Ectodermal cell (in vitro differentiated cells): Measurements from ENCODE around the gene UGT1A1.

Experiments
- H3K27ac ChIP-seq: 2 replicates; pipeline ENCODE4 v1.7.0; 2013; ENCODE audit warnings: mild to moderate bottlenecking, low read depth, low read length; ENCODE audit not compliant: insufficient read depth, poor library complexity, severe bottlenecking
- H3K27me3 ChIP-seq: 2 replicates; pipeline ENCODE4 v1.7.0; 2013; ENCODE audit warnings: mild to moderate bottlenecking, low read length; ENCODE audit not compliant: insufficient read depth, control insufficient read depth, poor library complexity, severe bottlenecking
- H3K36me3 ChIP-seq: one replicate; pipeline ENCODE4 v1.7.0; 2013; ENCODE audit warnings: low read length; ENCODE audit not compliant: control insufficient read depth, insufficient read depth
- H3K4me1 ChIP-seq: one replicate; pipeline ENCODE4 v1.7.0; 2013; ENCODE audit warnings: low read length; ENCODE audit not compliant: control insufficient read depth, insufficient read depth
- H3K4me3 ChIP-seq: 2 replicates; pipeline ENCODE4 v1.7.0; 2013; ENCODE audit warnings: low read depth, low read length, control low read depth; ENCODE audit not compliant: insufficient read depth
- H3K9me3 ChIP-seq: 2 replicates; pipeline ENCODE4 v1.7.0; 2013; ENCODE audit warnings: mild to moderate bottlenecking, low read length, moderate library complexity; ENCODE audit not compliant: control insufficient read depth
- WGBS, 2 experiments: methylation state at CpG; one replicate each; pipeline ENCODE4 v1.1.7; 2013; ENCODE audit warnings: missing lambda C conversion rate in 2 of 2; 5-methylcytosine and 5-hydroxymethylcytosine counted together

The UGT1A1 gene

GRCh38 chr2:233803994-233804393, 43.9 kb downstream of the UGT1A1 start:
- H3K4me1 ChIP-seq, result no peaks in the 10 kb centered on the region
- no peak overlapping the region for H3K4me3 ChIP-seq
- no peak overlapping the region for H3K27ac ChIP-seq
- no peaks in the 10 kb centered on the region for H3K27me3 ChIP-seq
- H3K36me3 ChIP-seq, result no peaks in the 10 kb centered on the region
- no peaks in the 10 kb centered on the region for H3K9me3 ChIP-seq
- WGBS, 2 experiments, result 76 to 79% methylated on average over 8 of the region's 8 CpGs

GRCh38 chr2:233807215-233807865, 47.3 kb downstream of the UGT1A1 start:
- Histone ChIP-seq H3K36me3 (no peaks in the 10 kb centered on the region), H3K27me3 (no peaks in the 10 kb centered on the region), H3K27ac (no peak overlapping the region), H3K9me3 (no peaks in the 10 kb centered on the region), H3K4me3 (no peak overlapping the region), H3K4me1 (no peaks in the 10 kb centered on the region)
- 92% methylated on average over 12 of the region's 12 CpGs for WGBS, 2 experiments

DNA sequence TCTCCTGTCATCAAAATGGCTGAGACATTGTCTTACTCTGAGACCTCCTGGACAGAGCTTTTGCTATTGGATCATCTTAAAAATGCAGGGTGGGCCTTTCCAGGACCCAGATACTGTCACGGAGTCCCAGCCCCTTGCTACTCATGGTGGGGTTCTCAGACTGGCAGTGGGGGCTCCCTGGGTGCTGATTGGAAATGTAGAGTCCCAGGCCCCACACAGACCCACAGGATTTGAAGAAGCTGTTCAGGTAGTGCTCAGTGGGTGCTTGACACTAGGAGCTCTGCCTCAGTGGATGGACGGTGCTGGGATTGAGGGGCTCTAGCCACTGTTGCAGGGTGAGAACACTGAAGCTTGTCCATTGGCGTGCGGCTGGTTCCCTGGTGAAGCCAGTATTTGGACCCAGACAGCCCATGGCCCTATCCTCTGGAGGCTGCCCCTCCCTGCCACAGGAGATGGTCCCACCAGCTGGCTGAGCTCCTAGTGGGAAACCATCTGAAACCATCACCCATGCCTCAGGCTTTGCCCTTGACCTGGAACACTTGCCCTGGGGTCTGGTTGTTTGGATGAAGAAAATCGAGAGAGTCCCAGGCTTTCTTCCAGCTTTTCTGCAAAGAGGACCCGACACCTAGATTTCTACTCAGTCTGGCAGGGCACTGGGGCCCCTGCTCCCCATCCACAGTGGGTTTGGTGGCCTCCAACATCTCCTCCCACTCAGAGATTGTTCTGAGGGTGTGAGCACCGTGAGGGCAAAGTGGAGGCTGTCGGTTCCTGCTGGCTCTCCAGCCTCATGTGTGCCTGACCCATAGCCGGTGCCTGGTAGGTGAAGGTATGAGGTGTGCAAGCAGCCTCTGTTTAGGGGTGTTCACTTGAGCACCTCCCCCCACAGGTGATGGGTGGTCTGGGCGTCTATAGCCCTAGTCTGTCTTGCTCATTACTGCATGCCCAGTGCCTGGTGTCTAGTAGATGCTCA, 48.2 kb downstream of the UGT1A1 start:
- Histone ChIP-seq H3K36me3 (no peaks in the 10 kb centered on the region), H3K27ac (no peak overlapping the region), H3K27me3 (no peaks in the 10 kb centered on the region), H3K4me1 (no peaks in the 10 kb centered on the region), H3K4me3 (no peak overlapping the region), H3K9me3 (no peaks in the 10 kb centered on the region)
- 84 to 90% methylated on average over 10 of the region's 10 CpGs for WGBS, 2 experiments

- WGBS, 2 experiments, result 91 to 94% methylated on average over 6 of the region's 6 CpGs
- no peak overlapping the region for H3K4me3 ChIP-seq
- no peaks in the 10 kb centered on the region for H3K4me1 ChIP-seq
- no peaks in the 10 kb centered on the region for H3K9me3 ChIP-seq
- H3K27ac ChIP-seq, result no peak overlapping the region
- H3K36me3 ChIP-seq, result no peaks in the 10 kb centered on the region
- H3K27me3 ChIP-seq, result no peaks in the 10 kb centered on the region
Observed at GRCh38 chr2:233810385-233810784, 50.3 kb downstream of the UGT1A1 start.

- Histone ChIP-seq H3K4me1 (no peaks in the 10 kb centered on the region), H3K36me3 (no peaks in the 10 kb centered on the region), H3K27me3 (no peaks in the 10 kb centered on the region), H3K9me3 (no peaks in the 10 kb centered on the region), H3K4me3 (no peak overlapping the region), H3K27ac (no peak overlapping the region)
- 81 to 82% methylated on average over 4 of the region's 4 CpGs for WGBS, 2 experiments
Observed at GRCh38 chr2:233811087-233811486, 51.0 kb downstream of the UGT1A1 start.

- WGBS, 2 experiments, result 93 to 94% methylated on average over 8 of the region's 8 CpGs
- Histone ChIP-seq H3K9me3 (no peaks in the 10 kb centered on the region), H3K36me3 (no peaks in the 10 kb centered on the region), H3K27me3 (no peaks in the 10 kb centered on the region), H3K4me3 (no peak overlapping the region), H3K27ac (no peak overlapping the region), H3K4me1 (no peaks in the 10 kb centered on the region)
Observed at GRCh38 chr2:233811732-233812131, 51.7 kb downstream of the UGT1A1 start.

- H3K27me3 ChIP-seq, result no peaks in the 10 kb centered on the region
- no peaks in the 10 kb centered on the region for H3K36me3 ChIP-seq
- no peak overlapping the region for H3K4me3 ChIP-seq
- no peaks in the 10 kb centered on the region for H3K9me3 ChIP-seq
- H3K27ac ChIP-seq, result no peak overlapping the region
- WGBS, 2 experiments, result 91% methylated on average over 3 of the region's 3 CpGs
- no peaks in the 10 kb centered on the region for H3K4me1 ChIP-seq
Observed at GRCh38 chr2:233813236-233814055, 53.4 kb downstream of the UGT1A1 start.

DNA sequence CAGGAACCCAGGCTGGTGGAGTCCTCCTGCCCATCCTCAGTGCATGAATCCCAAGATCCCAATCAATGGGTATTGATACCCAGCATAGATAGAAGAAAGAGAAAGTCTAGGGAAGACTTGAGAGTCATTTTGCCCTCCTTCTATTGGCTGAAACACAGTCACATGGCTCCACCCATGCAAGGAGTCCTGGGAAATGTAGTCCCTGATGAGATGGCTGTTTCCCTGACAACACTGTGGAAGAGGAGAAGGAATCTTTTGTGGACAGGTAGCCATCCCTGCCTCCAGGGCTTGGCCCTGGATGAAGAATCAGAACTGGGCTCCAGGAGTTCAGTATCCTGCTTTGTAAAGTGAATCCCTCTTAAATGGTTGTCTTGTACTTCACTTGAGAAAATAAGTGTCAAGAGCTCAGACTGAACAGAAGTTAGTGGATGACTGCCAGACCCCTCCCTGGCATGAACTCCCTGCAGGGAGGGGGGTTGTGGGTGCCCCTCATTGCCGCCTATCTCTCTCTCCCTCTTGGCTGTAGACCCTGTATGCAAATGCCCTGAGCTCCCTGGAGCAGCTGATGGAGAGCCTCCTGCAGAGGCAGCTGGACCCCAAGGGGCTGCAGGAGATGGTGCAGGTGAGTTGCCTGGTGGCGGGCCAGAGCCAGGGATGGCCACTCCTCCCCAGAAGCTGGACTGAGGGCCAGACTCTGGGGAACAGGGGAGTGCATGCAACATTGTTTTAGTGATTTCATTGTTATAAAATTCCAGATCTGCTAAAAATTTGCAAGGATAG, 54.2 kb downstream of the UGT1A1 start:
- no peaks in the 10 kb centered on the region for H3K4me1 ChIP-seq
- 86 to 98% methylated on average over 2 of the region's 2 CpGs for WGBS, 2 experiments
- H3K27ac ChIP-seq, result no peak overlapping the region
- H3K36me3 ChIP-seq, result no peaks in the 10 kb centered on the region
- H3K27me3 ChIP-seq, result no peaks in the 10 kb centered on the region
- H3K9me3 ChIP-seq, result no peaks in the 10 kb centered on the region
- no peak overlapping the region for H3K4me3 ChIP-seq

GRCh38 chr2:233815861-233816260, 55.8 kb downstream of the UGT1A1 start:
- Histone ChIP-seq H3K36me3 (no peaks in the 10 kb centered on the region), H3K27ac (no peak overlapping the region), H3K4me3 (no peak overlapping the region), H3K9me3 (no peaks in the 10 kb centered on the region), H3K27me3 (no peaks in the 10 kb centered on the region), H3K4me1 (no peaks in the 10 kb centered on the region)
- 86 to 100% methylated on average over 1 to 6 of the region's 6 CpGs for WGBS, 2 experiments
